Keratinocyte (primary cell): ENCODE data around the gene VARS1. TPM values are rescaled to one million over a fixed set of nuclear protein-coding genes. Genes with fewer than 3 reads are reported as not detected.

Experiments used
- DNase-seq: peaks from one replicate; pipeline ENCODE4 v3.0.0-alpha.2; 2011; ENCODE audit warnings: low read depth, missing footprints, low spot score
- FAIRE-seq: peaks from 2 replicates; lab custom pipeline; 2011; peaks lifted over from hg19 to GRCh38; lab: Jason Lieb, UNC
- H2AFZ ChIP-seq: 2 replicates; pipeline ENCODE4 v1.6.0; 2012; ENCODE audit warnings: low read length, control low read depth, inconsistent platforms; ENCODE audit not compliant: control insufficient read depth
- H3K27ac ChIP-seq: 2 replicates; pipeline ENCODE4 v1.5.1; 2011; ENCODE audit warnings: low read length; ENCODE audit not compliant: control insufficient read depth, insufficient read depth
- H3K27me3 ChIP-seq: 3 replicates; pipeline ENCODE4 v1.6.0; 2011; ENCODE audit warnings: low read length; ENCODE audit not compliant: control insufficient read depth, insufficient read depth; ENCODE audit errors: extremely low read depth
- H3K36me3 ChIP-seq, 2 experiments: 2 replicates in 1 of 2; 3 replicates in 1 of 2; pipeline ENCODE4 v1.5.1; 2011; ENCODE audit warnings: low read length in 2 of 2, mild to moderate bottlenecking in 1 of 2; ENCODE audit not compliant: control insufficient read depth in 2 of 2, insufficient read depth in 2 of 2; ENCODE audit errors: extremely low read depth in 1 of 2
- H3K4me1 ChIP-seq: 3 replicates; pipeline ENCODE4 v1.5.1; 2011; ENCODE audit warnings: low read length; ENCODE audit not compliant: control insufficient read depth, insufficient read depth; ENCODE audit errors: extremely low read depth
- H3K4me2 ChIP-seq: 3 replicates; pipeline ENCODE4 v1.6.0; 2011; ENCODE audit warnings: low read depth, low read length; ENCODE audit not compliant: control insufficient read depth, insufficient read depth; ENCODE audit errors: extremely low read depth
- H3K4me3 ChIP-seq, 3 experiments: fragments of 200-600 bp in 1 of 3; sonication (generic) in 1 of 3; 2 replicates in 2 of 3; 3 replicates in 1 of 3; pipeline ENCODE4 v1.5.1; 2011 to 2016; ENCODE audit warnings: low read length in 3 of 3, mild to moderate bottlenecking in 3 of 3, control low read depth in 2 of 3, inconsistent platforms in 1 of 3, low read depth in 1 of 3, mixed read lengths in 1 of 3, mixed run types in 1 of 3, moderate library complexity in 1 of 3; ENCODE audit not compliant: control insufficient read depth in 2 of 3, insufficient read depth in 2 of 3; ENCODE audit errors: extremely low read depth in 1 of 3
- H3K79me2 ChIP-seq: 2 replicates; pipeline ENCODE4 v1.6.0; 2012; ENCODE audit warnings: low read length; ENCODE audit not compliant: control insufficient read depth, insufficient read depth
- H3K9ac ChIP-seq: 3 replicates; pipeline ENCODE4 v1.6.0; 2011; ENCODE audit warnings: low read length; ENCODE audit not compliant: control insufficient read depth, insufficient read depth; ENCODE audit errors: extremely low read depth
- H3K9me1 ChIP-seq: 3 replicates; pipeline ENCODE4 v1.6.0; 2011; ENCODE audit warnings: low read length; ENCODE audit not compliant: control insufficient read depth, insufficient read depth; ENCODE audit errors: extremely low read depth
- H3K9me3 ChIP-seq: 2 replicates; pipeline ENCODE4 v1.5.1; 2012; ENCODE audit warnings: low read depth, low read length; ENCODE audit not compliant: control insufficient read depth
- H4K20me1 ChIP-seq: 3 replicates; pipeline ENCODE4 v1.6.0; 2011; ENCODE audit warnings: low read length; ENCODE audit not compliant: control insufficient read depth, insufficient read depth; ENCODE audit errors: extremely low read depth
- EZH2 ChIP-seq: IDR thresholded peaks from one replicate; pipeline ENCODE4 v1.6.1; 2012; ENCODE audit warnings: inconsistent platforms, mild to moderate bottlenecking, low read length, moderate library complexity
- dilution Hi-C: fragments of 300-500 bp; cut with MboI; formaldehyde crosslinking; loops from one replicate; pipeline ENCODE4 v1.7.0; 2020; ENCODE audit warnings: low sequenced_read_pairs; ENCODE audit not compliant: extremely low pct_ligation_motif_present
- polyA plus RNA-seq, 5 experiments: library from polyadenylated mRNA; depleted of rRNA in 3 of 5; stranded (reverse) in 3 of 5; stranded (forward) in 1 of 5; unstranded in 1 of 5; fragments of >200 nt; gene quantifications; 1 replicate in 1 of 5; 2 replicates in 3 of 5; 3 replicates in 1 of 5; pipeline versions ENCODE4 v1.2.1 to v1.2.3, GENCODE V29; 2011 to 2012; ENCODE audit warnings: missing spikeins in 2 of 5, low read depth in 1 of 5, low replicate concordance in 1 of 5
- TF ChIP-seq, protein P1 (sequence below), 3 experiments: IDR thresholded peaks in 1 of 3; conservative IDR thresholded peaks in 1 of 3; optimal IDR thresholded peaks in 1 of 3; 2 replicates in 2 of 3; 3 replicates in 1 of 3; pipeline versions ENCODE3 to v1.5.1; 2011; ENCODE audit warnings: low read length in 3 of 3, mild to moderate bottlenecking in 3 of 3, moderate library complexity in 2 of 3, control low read depth in 1 of 3, inconsistent platforms in 1 of 3; ENCODE audit not compliant: insufficient read depth in 2 of 3; ENCODE audit errors: extremely low read depth in 1 of 3

VARS1 gene
- polyA plus RNA-seq, 1 donor (not counting 4 experiments of a cell fraction or from before 2014, with no cell fraction given) = 26.3 TPM

DNA sequence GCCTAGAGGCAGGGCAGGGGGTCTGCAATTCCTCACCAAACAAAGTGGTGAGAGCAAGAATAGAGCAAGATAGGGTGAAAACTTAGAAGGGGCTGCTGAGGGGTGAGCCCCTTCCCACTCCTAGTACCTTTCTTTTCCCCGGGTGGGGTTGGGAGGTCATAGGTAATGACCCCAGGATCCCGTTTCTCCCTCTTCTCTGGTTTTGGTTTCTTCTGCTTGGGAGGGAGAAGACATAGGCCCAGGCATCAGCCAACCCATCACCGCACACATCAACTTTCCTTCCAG is 3.5 kb downstream of the VARS1 start:
- Histone ChIP-seq H3K36me3 (peaks cover 10 to 28% of the 10 kb centered on the region in 2 experiments), H4K20me1 (no peaks in the 10 kb centered on the region), H2AFZ (no peak overlapping the region), H3K27ac (no peak overlapping the region), H3K9me3 (no peaks in the 10 kb centered on the region), H3K4me3 (no peak overlapping the region), H3K27me3 (no peaks in the 10 kb centered on the region), H3K9me1 (no peaks in the 10 kb centered on the region), H3K79me2 (peaks cover 38% of the 10 kb centered on the region), H3K9ac (no peak overlapping the region), H3K4me1 (peaks cover 28% of the 10 kb centered on the region), H3K4me2 (no peak overlapping the region)
- DNase-seq (no peak), FAIRE-seq (no peak)
- TF ChIP-seq EZH2 = no peak
- TF ChIP-seq, protein P1, sequence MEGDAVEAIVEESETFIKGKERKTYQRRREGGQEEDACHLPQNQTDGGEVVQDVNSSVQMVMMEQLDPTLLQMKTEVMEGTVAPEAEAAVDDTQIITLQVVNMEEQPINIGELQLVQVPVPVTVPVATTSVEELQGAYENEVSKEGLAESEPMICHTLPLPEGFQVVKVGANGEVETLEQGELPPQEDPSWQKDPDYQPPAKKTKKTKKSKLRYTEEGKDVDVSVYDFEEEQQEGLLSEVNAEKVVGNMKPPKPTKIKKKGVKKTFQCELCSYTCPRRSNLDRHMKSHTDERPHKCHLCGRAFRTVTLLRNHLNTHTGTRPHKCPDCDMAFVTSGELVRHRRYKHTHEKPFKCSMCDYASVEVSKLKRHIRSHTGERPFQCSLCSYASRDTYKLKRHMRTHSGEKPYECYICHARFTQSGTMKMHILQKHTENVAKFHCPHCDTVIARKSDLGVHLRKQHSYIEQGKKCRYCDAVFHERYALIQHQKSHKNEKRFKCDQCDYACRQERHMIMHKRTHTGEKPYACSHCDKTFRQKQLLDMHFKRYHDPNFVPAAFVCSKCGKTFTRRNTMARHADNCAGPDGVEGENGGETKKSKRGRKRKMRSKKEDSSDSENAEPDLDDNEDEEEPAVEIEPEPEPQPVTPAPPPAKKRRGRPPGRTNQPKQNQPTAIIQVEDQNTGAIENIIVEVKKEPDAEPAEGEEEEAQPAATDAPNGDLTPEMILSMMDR (optimal IDR thresholded peaks at IDR 0.05 in 1 of 3, IDR thresholded peaks at IDR 0.05 in 1 of 3, conservative IDR thresholded peaks at IDR 0.05 in 1 of 3; ENCODE audit: extremely low read depth in 1 of 3, insufficient read depth in 2 of 3, low read length in 3 of 3) = no peak
- dilution Hi-C loops = no loop called here

DNA sequence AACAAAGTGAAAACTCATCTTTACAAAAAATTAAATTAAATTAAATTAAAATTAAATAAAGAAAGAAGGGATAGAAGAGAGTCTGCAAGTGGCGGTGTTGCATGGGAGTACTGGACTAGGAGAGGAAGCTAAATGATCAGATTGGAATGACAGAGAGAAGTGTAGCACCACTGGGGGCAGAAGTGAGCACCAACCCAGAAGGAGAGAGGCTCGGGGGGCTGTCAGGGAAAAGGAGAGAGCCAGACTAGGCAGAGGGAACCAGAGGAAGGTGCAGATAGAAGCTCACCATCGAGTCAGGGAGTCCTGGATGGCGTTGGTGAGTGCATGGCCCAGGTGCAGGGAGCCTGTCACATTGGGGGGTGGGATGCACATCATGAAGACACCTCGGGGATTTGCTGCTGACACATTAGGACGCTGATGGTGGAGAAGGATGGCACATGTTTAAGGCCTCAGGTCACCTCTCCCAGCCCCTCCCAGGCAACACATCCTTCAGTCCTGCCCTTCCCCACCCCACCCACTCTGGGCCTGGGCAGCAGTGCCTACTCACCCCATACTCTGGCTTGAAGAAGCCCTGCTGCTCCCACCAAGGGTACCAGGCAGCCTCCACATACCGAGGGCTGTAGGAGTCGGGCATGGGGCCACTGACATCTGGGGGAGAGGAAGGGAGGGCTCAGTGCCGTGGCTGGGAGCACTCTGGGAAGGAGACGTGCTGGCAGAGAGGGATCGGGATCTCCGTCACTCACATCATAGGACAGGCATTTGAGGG is 4.0 kb downstream of the VARS1 start:
- no peak overlapping the region for H2AFZ ChIP-seq
- peaks cover 10 to 31% of the 10 kb centered on the region in 2 experiments for H3K36me3 ChIP-seq
- no peak overlapping the region for H3K27ac ChIP-seq
- H3K4me3 ChIP-seq = no peak overlapping the region
- DNase-seq (no peak), FAIRE-seq (no peak)
- no peak overlapping the region for H3K9ac ChIP-seq
- H3K9me3 ChIP-seq = no peaks in the 10 kb centered on the region
- H3K9me1 ChIP-seq = no peaks in the 10 kb centered on the region
- H3K27me3 ChIP-seq = no peaks in the 10 kb centered on the region
- H3K79me2 ChIP-seq = peaks cover 38% of the 10 kb centered on the region
- H3K4me1 ChIP-seq = peaks cover 23% of the 10 kb centered on the region
- H4K20me1 ChIP-seq = no peaks in the 10 kb centered on the region
- no peak overlapping the region for H3K4me2 ChIP-seq
- no peak for TF ChIP-seq EZH2
- TF ChIP-seq, protein P1 (optimal IDR thresholded peaks at IDR 0.05 in 1 of 3, IDR thresholded peaks at IDR 0.05 in 1 of 3, conservative IDR thresholded peaks at IDR 0.05 in 1 of 3; ENCODE audit: extremely low read depth in 1 of 3, insufficient read depth in 2 of 3, low read length in 3 of 3) = peak; percentile 64 to 69 (median 67)
- dilution Hi-C loops = no loop called here
